H9 (cell line): Measurements from ENCODE around the gene TESK1. TPM values are rescaled to one million over a fixed set of nuclear protein-coding genes. Genes with fewer than 3 reads are reported as not detected.

ENCODE experiments used
- DNase-seq: peaks from one replicate; pipeline ENCODE4 v3.0.0-alpha.2; 2017
- H2AFZ ChIP-seq: one replicate; pipeline ENCODE4 v1.6.1; 2013; ENCODE audit warnings: mild to moderate bottlenecking, low read length, control low read depth, moderate library complexity
- H2AK5ac ChIP-seq: 2 replicates; pipeline ENCODE4 v1.6.1; 2013; ENCODE audit warnings: low read length, control low read depth, mixed read lengths; ENCODE audit not compliant: insufficient read length
- H2BK120ac ChIP-seq: one replicate; pipeline ENCODE4 v1.6.1; 2013; ENCODE audit warnings: low read depth, mild to moderate bottlenecking, low read length, control low read depth, inconsistent platforms; ENCODE audit not compliant: poor library complexity, severe bottlenecking
- H2BK12ac ChIP-seq: 2 replicates; pipeline ENCODE4 v1.6.1; 2013; ENCODE audit warnings: low read length, control low read depth, mixed read lengths, low read depth; ENCODE audit not compliant: insufficient read length
- H2BK15ac ChIP-seq: 2 replicates; pipeline ENCODE4 v1.6.1; 2013; ENCODE audit warnings: low read depth, low read length, control low read depth
- H2BK20ac ChIP-seq: one replicate; pipeline ENCODE4 v1.6.1; 2013; ENCODE audit warnings: low read depth, mild to moderate bottlenecking, low read length, control low read depth, inconsistent platforms; ENCODE audit not compliant: poor library complexity, severe bottlenecking
- H2BK5ac ChIP-seq: 2 replicates; pipeline ENCODE4 v1.6.1; 2013; ENCODE audit warnings: low read length, control low read depth, mixed read lengths; ENCODE audit not compliant: insufficient read length
- H3K14ac ChIP-seq: 2 replicates; pipeline ENCODE4 v1.6.1; 2013; ENCODE audit warnings: low read length, control low read depth; ENCODE audit not compliant: insufficient read depth
- H3K18ac ChIP-seq: 2 replicates; pipeline ENCODE4 v1.6.1; 2013; ENCODE audit warnings: low read depth, mild to moderate bottlenecking, mixed read lengths, low read length, control low read depth; ENCODE audit not compliant: insufficient read length
- H3K23ac ChIP-seq: 2 replicates; pipeline ENCODE4 v1.6.1; 2013; ENCODE audit warnings: low read length, control low read depth, mixed read lengths, low read depth; ENCODE audit not compliant: insufficient read length
- H3K23me2 ChIP-seq: 2 replicates; pipeline ENCODE4 v1.6.1; 2013; ENCODE audit warnings: low read depth, mild to moderate bottlenecking, mixed read lengths, low read length, control low read depth; ENCODE audit not compliant: insufficient read length, poor library complexity, severe bottlenecking
- H3K27ac ChIP-seq: 2 replicates; pipeline ENCODE4 v1.5.1; 2013; ENCODE audit warnings: low read length, control low read depth, mixed read lengths, low read depth; ENCODE audit not compliant: insufficient read length
- H3K27me3 ChIP-seq: 2 replicates; pipeline ENCODE4 v1.6.1; 2013; ENCODE audit warnings: low read length, control low read depth, inconsistent platforms; ENCODE audit not compliant: insufficient read depth
- H3K4ac ChIP-seq: 2 replicates; pipeline ENCODE4 v1.6.1; 2013; ENCODE audit warnings: low read depth, mild to moderate bottlenecking, control low read depth, inconsistent platforms, low read length, moderate library complexity
- H3K4me1 ChIP-seq: 2 replicates; pipeline ENCODE4 v1.6.1; 2013; ENCODE audit warnings: low read length, control low read depth, inconsistent platforms; ENCODE audit not compliant: insufficient read depth
- H3K4me2 ChIP-seq: 2 replicates; pipeline ENCODE4 v1.6.1; 2013; ENCODE audit warnings: low read length, control low read depth, mixed read lengths; ENCODE audit not compliant: insufficient read length, insufficient read depth
- H3K56ac ChIP-seq: 2 replicates; pipeline ENCODE4 v1.6.1; 2013; ENCODE audit warnings: low read depth, mild to moderate bottlenecking, mixed read lengths, low read length, control low read depth; ENCODE audit not compliant: insufficient read length
- H3K79me1 ChIP-seq: 2 replicates; pipeline ENCODE4 v1.6.1; 2013; ENCODE audit warnings: low read depth, mild to moderate bottlenecking, moderate library complexity, low read length, control low read depth, inconsistent platforms; ENCODE audit not compliant: insufficient read depth, poor library complexity, severe bottlenecking
- H3K79me2 ChIP-seq: 2 replicates; pipeline ENCODE4 v1.6.1; 2013; ENCODE audit warnings: low read length, control low read depth, inconsistent platforms; ENCODE audit not compliant: insufficient read depth
- H3K9ac ChIP-seq: 2 replicates; pipeline ENCODE4 v1.6.1; 2013; ENCODE audit warnings: low read length, control low read depth, mixed read lengths; ENCODE audit not compliant: insufficient read length; ENCODE audit errors: extremely low read depth
- H3K9me3 ChIP-seq: one replicate; pipeline ENCODE4 v1.6.1; 2013; ENCODE audit warnings: low read depth, low read length, inconsistent platforms; ENCODE audit not compliant: control insufficient read depth
- H3T11ph ChIP-seq: one replicate; pipeline ENCODE4 v1.6.1; 2013; ENCODE audit warnings: mild to moderate bottlenecking, low read length, control low read depth, inconsistent platforms
- H4K20me1 ChIP-seq: one replicate; pipeline ENCODE4 v1.6.1; 2013; ENCODE audit not compliant: control insufficient read depth, insufficient read length, insufficient read depth
- H4K5ac ChIP-seq: 2 replicates; pipeline ENCODE4 v1.6.1; 2013; ENCODE audit warnings: low read depth, mild to moderate bottlenecking, mixed read lengths, low read length, control low read depth; ENCODE audit not compliant: insufficient read length
- H4K8ac ChIP-seq: replicated peaks from 2 replicates; pipeline ENCODE4 v1.6.1; 2013; ENCODE audit warnings: low read length, control low read depth, mixed read lengths, low read depth; ENCODE audit not compliant: insufficient read length
- H4K91ac ChIP-seq: 2 replicates; pipeline ENCODE4 v1.6.1; 2013; ENCODE audit warnings: low read depth, mild to moderate bottlenecking, moderate library complexity, mixed read lengths, low read length, control low read depth; ENCODE audit not compliant: insufficient read length
- H3K27ac Mint-ChIP-seq, 3 experiments: 2 replicates in 2 of 3; 3 replicates in 1 of 3; pipeline ENCODE4 v1.8.0; 2020 to 2021; ENCODE audit warnings: mixed read lengths in 3 of 3, mild to moderate bottlenecking in 1 of 3, moderate library complexity in 1 of 3
- H3K27me3 Mint-ChIP-seq: 2 replicates; pipeline ENCODE4 v1.8.0; 2021; ENCODE audit warnings: low read depth, mild to moderate bottlenecking, moderate library complexity, mixed read lengths
- H3K36me3 Mint-ChIP-seq, 3 experiments: 2 replicates in 2 of 3; 3 replicates in 1 of 3; pipeline ENCODE4 v1.8.0; 2020 to 2021; ENCODE audit warnings: low read depth in 3 of 3, mixed read lengths in 3 of 3; ENCODE audit not compliant: insufficient read depth in 1 of 3
- H3K4me1 Mint-ChIP-seq, 2 experiments: 2 replicates each; pipeline ENCODE4 v1.8.0; 2020; ENCODE audit warnings: mixed read lengths in 2 of 2
- H3K4me3 Mint-ChIP-seq, 2 experiments: 2 replicates in 1 of 2; 3 replicates in 1 of 2; pipeline ENCODE4 v1.8.0; 2020 to 2021; ENCODE audit warnings: mild to moderate bottlenecking in 2 of 2, mixed read lengths in 2 of 2, moderate library complexity in 1 of 2
- H3K9me3 Mint-ChIP-seq, 2 experiments: 2 replicates in 1 of 2; 3 replicates in 1 of 2; pipeline ENCODE4 v1.8.0; 2020; ENCODE audit warnings: mild to moderate bottlenecking in 2 of 2, mixed read lengths in 2 of 2, moderate library complexity in 1 of 2
- WGBS: extraction: QIAGEN DNeasy Blood & Tissue Kit; methylation state at CpG from one replicate; pipeline ENCODE4 v1.1.7; 2013; ENCODE audit warnings: missing lambda C conversion rate, low lambda C conversion rate, mixed read lengths; ENCODE audit not compliant: insufficient read length; ENCODE audit errors: extremely low coverage; 5-methylcytosine and 5-hydroxymethylcytosine counted together
- total RNA-seq: library from RNA; stranded (reverse); gene quantifications from 2 replicates; pipeline ENCODE4 v1.2.1, GENCODE V29; 2021
- TF ChIP-seq, protein P1 (sequence below): fragments of 200-600 bp; sonication (generic); conservative IDR thresholded peaks from 3 replicates; pipeline ENCODE4 v1.8.0; 2021; ENCODE audit warnings: antibody characterized with exemption, mild to moderate bottlenecking

TESK1 gene
- total RNA-seq, 1 experiment from 2014 or later = 28.6 TPM

DNA sequence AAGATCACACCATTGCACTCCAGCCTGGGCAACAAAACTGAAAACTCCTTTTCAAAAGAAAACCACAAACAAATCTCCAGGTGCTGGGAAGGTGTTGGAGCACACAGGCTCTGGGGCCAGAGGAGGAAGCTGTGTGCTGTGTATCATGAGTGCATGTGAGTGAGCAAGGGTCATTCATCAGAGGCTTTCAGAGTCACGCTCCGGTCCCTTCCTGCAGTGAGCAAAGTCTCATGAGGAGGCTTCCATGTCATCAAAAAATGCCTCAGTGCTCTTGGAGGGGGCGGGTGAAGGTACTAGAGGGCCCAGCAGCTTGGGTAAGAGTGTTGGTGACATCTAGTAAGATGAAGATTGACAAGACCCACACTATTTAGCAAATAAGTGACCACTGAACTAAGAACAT, 48.3 kb upstream of the TESK1 start:
- peak overlapping the region in 1 of 3 experiments; percentile 50; a peak in 1 of 7 replicates for H3K27ac Mint-ChIP-seq
- Histone ChIP-seq H2AFZ (no peak overlapping the region), H3K4ac (no peak overlapping the region), H3K9ac (no peak overlapping the region), H2BK120ac (no peak overlapping the region), H4K91ac (no peak overlapping the region), H3K18ac (no peak overlapping the region), H4K5ac (no peak overlapping the region), H2BK15ac (no peak overlapping the region), H2AK5ac (no peak overlapping the region), H3K79me1 (no peaks in the 10 kb centered on the region), H2BK5ac (no peak overlapping the region), H4K20me1 (no peaks in the 10 kb centered on the region), H3T11ph (no peak overlapping the region), H3K56ac (no peak overlapping the region), H3K27me3 (no peaks in the 10 kb centered on the region), H3K23me2 (no peaks in the 10 kb centered on the region), H3K9me3 (no peaks in the 10 kb centered on the region), H3K14ac (no peak overlapping the region), H4K8ac (no peak overlapping the region), H3K23ac (no peak overlapping the region), H3K79me2 (no peaks in the 10 kb centered on the region), H2BK12ac (no peak overlapping the region), H3K27ac (no peak overlapping the region), H3K4me2 (no peak overlapping the region), H3K4me1 (no peaks in the 10 kb centered on the region), H2BK20ac (no peak overlapping the region)
- TF ChIP-seq, protein P1, sequence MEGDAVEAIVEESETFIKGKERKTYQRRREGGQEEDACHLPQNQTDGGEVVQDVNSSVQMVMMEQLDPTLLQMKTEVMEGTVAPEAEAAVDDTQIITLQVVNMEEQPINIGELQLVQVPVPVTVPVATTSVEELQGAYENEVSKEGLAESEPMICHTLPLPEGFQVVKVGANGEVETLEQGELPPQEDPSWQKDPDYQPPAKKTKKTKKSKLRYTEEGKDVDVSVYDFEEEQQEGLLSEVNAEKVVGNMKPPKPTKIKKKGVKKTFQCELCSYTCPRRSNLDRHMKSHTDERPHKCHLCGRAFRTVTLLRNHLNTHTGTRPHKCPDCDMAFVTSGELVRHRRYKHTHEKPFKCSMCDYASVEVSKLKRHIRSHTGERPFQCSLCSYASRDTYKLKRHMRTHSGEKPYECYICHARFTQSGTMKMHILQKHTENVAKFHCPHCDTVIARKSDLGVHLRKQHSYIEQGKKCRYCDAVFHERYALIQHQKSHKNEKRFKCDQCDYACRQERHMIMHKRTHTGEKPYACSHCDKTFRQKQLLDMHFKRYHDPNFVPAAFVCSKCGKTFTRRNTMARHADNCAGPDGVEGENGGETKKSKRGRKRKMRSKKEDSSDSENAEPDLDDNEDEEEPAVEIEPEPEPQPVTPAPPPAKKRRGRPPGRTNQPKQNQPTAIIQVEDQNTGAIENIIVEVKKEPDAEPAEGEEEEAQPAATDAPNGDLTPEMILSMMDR = no peak
- WGBS = no CpG with 5 or more reads among the region's 3 CpGs
- H3K36me3 Mint-ChIP-seq = peaks cover 0 to 9% (median 0%) of the 10 kb centered on the region in 3 experiments; a peak in 4 of 7 replicates
- no peaks in the 10 kb centered on the region for H3K27me3 Mint-ChIP-seq
- peaks cover 0 to 4% of the 10 kb centered on the region in 2 experiments; a peak in 2 of 4 replicates for H3K4me1 Mint-ChIP-seq
- no peak for DNase-seq
- H3K9me3 Mint-ChIP-seq = no peaks in the 10 kb centered on the region
- H3K4me3 Mint-ChIP-seq = no peak overlapping the region
